NK-92 treated with Interleukin-12 subunit alpha and Interleukin-12 subunit beta, amount 100 ng/mL, for 24 hours (cell line): ENCODE results near the gene CHST8.
"Not testable (repeated sequence)": the region's sequence is repeated elsewhere in the genome, so short reads cannot be mapped to it uniquely, and the experiment has no call there.

Experiments used
- DNase-seq: peaks from one replicate; lab custom pipeline; 2025; lab: John Stamatoyannopoulos, UW

The CHST8 gene

GRCh38 chr19:33618363-33618762, 3.4 kb upstream of the CHST8 start:
- not testable (repeated sequence) for DNase-seq

GRCh38 chr19:33618884-33619283, 2.9 kb upstream of the CHST8 start:
- DNase-seq = no peak

- DNase-seq = no peak
Observed at GRCh38 chr19:33620611-33621010, 1.1 kb upstream of the CHST8 start.

- DNase-seq = no peak
Observed at GRCh38 chr19:33621065-33621785, 528 bp upstream of the CHST8 start.

GRCh38 chr19:33622505-33622808, 704 bp downstream of the CHST8 start:
- DNase-seq = no peak

- no peak for DNase-seq
Observed at GRCh38 chr19:33622809-33623511, 1.2 kb downstream of the CHST8 start.

- DNase-seq = no peak
Observed at GRCh38 chr19:33624586-33624985, 2.8 kb downstream of the CHST8 start.

GRCh38 chr19:33627526-33627925, 5.8 kb downstream of the CHST8 start:
- no peak for DNase-seq

GRCh38 chr19:33627962-33628839, 6.4 kb downstream of the CHST8 start:
- no peak for DNase-seq

GRCh38 chr19:33628921-33629825, 7.4 kb downstream of the CHST8 start:
- DNase-seq = no peak

GRCh38 chr19:33629826-33630375, 8.1 kb downstream of the CHST8 start:
- no peak for DNase-seq

- DNase-seq = no peak
Observed at GRCh38 chr19:33630880-33631608, 9.3 kb downstream of the CHST8 start.

GRCh38 chr19:33631609-33631973, 9.8 kb downstream of the CHST8 start:
- DNase-seq = no peak

GRCh38 chr19:33634361-33635091, 12.8 kb downstream of the CHST8 start:
- no peak for DNase-seq

GRCh38 chr19:33638167-33639034, 16.6 kb downstream of the CHST8 start:
- no peak for DNase-seq

- no peak for DNase-seq
Observed at GRCh38 chr19:33639035-33639681, 17.4 kb downstream of the CHST8 start.

GRCh38 chr19:33640773-33641172, 19.0 kb downstream of the CHST8 start:
- no peak for DNase-seq

GRCh38 chr19:33641261-33641660, 19.5 kb downstream of the CHST8 start:
- no peak for DNase-seq
